ENCODE results near the gene OTC. TPM values are rescaled to one million over a fixed set of nuclear protein-coding genes. Genes with fewer than 3 reads are reported as not detected.

Gene OTC
- total RNA-seq, 4 donors from 2014 or later = 0.87 to 3.3 TPM; not detected in 2

- H3K9me3 ChIP-seq = peaks cover 0 to 5% (median 0%) of the 10 kb centered on the region in 4 donors
- H3K27ac ChIP-seq = no peak overlapping the region
- no peak for DNase-seq (ENCODE audit: low spot score in 2 of 2)
- TF ChIP-seq EP300 (IDR thresholded peaks at IDR 0.05) = no peak
- TF ChIP-seq POLR2A (IDR thresholded peaks at IDR 0.05) = no peak
- TF ChIP-seq CTCF (IDR thresholded peaks at IDR 0.05) = no peak
- no peaks in the 10 kb centered on the region for H3K4me1 ChIP-seq
- no peak overlapping the region for H3K4me3 ChIP-seq
- H3K36me3 ChIP-seq = no peaks in the 10 kb centered on the region
- no peaks in the 10 kb centered on the region for H3K27me3 ChIP-seq
- WGBS, 2 donors = 39 to 75% methylated on average over 1 of the region's 1 CpG
Observed at GRCh38 chrX:38382663-38383062, 30.3 kb downstream of the OTC start.

- Histone ChIP-seq H3K9me3 (no peaks in the 10 kb centered on the region), H3K4me3 (no peak overlapping the region), H3K27ac (no peak overlapping the region), H3K4me1 (no peaks in the 10 kb centered on the region), H3K27me3 (no peaks in the 10 kb centered on the region), H3K36me3 (no peaks in the 10 kb centered on the region)
- 73 to 76% methylated on average over 5 to 6 of the region's 6 CpGs for WGBS, 2 donors
- DNase-seq (ENCODE audit: low spot score in 2 of 2) = no peak
- TF ChIP-seq CTCF (IDR thresholded peaks at IDR 0.05) (no peak), POLR2A (IDR thresholded peaks at IDR 0.05) (no peak), EP300 (IDR thresholded peaks at IDR 0.05) (no peak)
Observed at GRCh38 chrX:38400389-38400910, 48.0 kb downstream of the OTC start.

GRCh38 chrX:38402118-38402517 is 49.7 kb downstream of the OTC start:
- TF ChIP-seq POLR2A (IDR thresholded peaks at IDR 0.05) = no peak
- TF ChIP-seq CTCF (IDR thresholded peaks at IDR 0.05) = no peak
- no peak for TF ChIP-seq EP300 (IDR thresholded peaks at IDR 0.05)

GRCh38 chrX:38403834-38404233 is 51.4 kb downstream of the OTC start:
- no peak for DNase-seq (ENCODE audit: low spot score in 2 of 2)
- 86 to 88% methylated on average over 1 of the region's 1 CpG for WGBS, 2 donors
- Histone ChIP-seq H3K27ac (no peak overlapping the region), H3K4me3 (no peak overlapping the region), H3K27me3 (no peaks in the 10 kb centered on the region), H3K36me3 (no peaks in the 10 kb centered on the region), H3K4me1 (no peaks in the 10 kb centered on the region), H3K9me3 (no peaks in the 10 kb centered on the region)
- no peak for TF ChIP-seq CTCF (IDR thresholded peaks at IDR 0.05)
- no peak for TF ChIP-seq POLR2A (IDR thresholded peaks at IDR 0.05)
- TF ChIP-seq EP300 (IDR thresholded peaks at IDR 0.05) = no peak

More at GRCh38 chrX:38402118-38402517, 49.7 kb downstream of the OTC start:
- H3K4me1 ChIP-seq = no peaks in the 10 kb centered on the region
- no peaks in the 10 kb centered on the region for H3K36me3 ChIP-seq
- no peaks in the 10 kb centered on the region for H3K9me3 ChIP-seq
- DNase-seq (ENCODE audit: low spot score in 2 of 2) = no peak
- no peak overlapping the region for H3K4me3 ChIP-seq
- no peaks in the 10 kb centered on the region for H3K27me3 ChIP-seq
- no peak overlapping the region for H3K27ac ChIP-seq

- no peak for TF ChIP-seq POLR2A (IDR thresholded peaks at IDR 0.05)
- no peak for TF ChIP-seq EP300 (IDR thresholded peaks at IDR 0.05)
- TF ChIP-seq CTCF (IDR thresholded peaks at IDR 0.05) = no peak
- H3K36me3 ChIP-seq = no peaks in the 10 kb centered on the region
- 27 to 28% methylated on average over 4 of the region's 4 CpGs for WGBS, 2 donors
- H3K9me3 ChIP-seq = no peaks in the 10 kb centered on the region
- no peak for DNase-seq (ENCODE audit: low spot score in 2 of 2)
- peaks cover 0 to 7% of the 10 kb centered on the region in 2 donors for H3K27me3 ChIP-seq
- no peak overlapping the region for H3K4me3 ChIP-seq
- H3K4me1 ChIP-seq = no peaks in the 10 kb centered on the region
- no peak overlapping the region for H3K27ac ChIP-seq
Observed at GRCh38 chrX:38407126-38407525, 54.7 kb downstream of the OTC start.
